K562 (cell line): ENCODE results near the gene NPAS2. TPM values are rescaled to one million over a fixed set of nuclear protein-coding genes. Genes with fewer than 3 reads are reported as not detected.

Experiments
- ATAC-seq: fragments of 200-7000 bp; cut with Tn5 transposase; 3 replicates; pipeline ENCODE4 v1.9.1; 2020; ENCODE audit warnings: moderate library complexity
- BruUV-seq: library from RNA; stranded (reverse); fragments of 400-500 nt; replicated peaks from 2 replicates; lab custom pipeline; 2021; lab: Mats Ljungman, UMichigan
- CTCF ChIA-PET: fragments of 300-600 bp; formaldehyde crosslinking; extraction: SDS; loops from one replicate; lab custom pipeline; 2021; ENCODE audit warnings: low intra/inter-chr PET ratio; lab: Yijun Ruan, JAX
- POLR2A ChIA-PET: fragments of 300-600, 350-650 bp; sonication (Branson Sonifier 250); formaldehyde crosslinking; extraction: SDS; loops from one replicate; lab custom pipeline; 2021; ENCODE audit warnings: antibody characterized with exemption, inconsistent platforms; lab: Yijun Ruan, JAX
- DNase-seq, 4 experiments: peaks; one replicate each; pipeline versions ENCODE4 v3.0.0 to v3.0.0-alpha.2; 2011 to 2018; ENCODE audit warnings: low spot score in 3 of 4, mixed read lengths in 3 of 4; ENCODE audit errors: extremely low read depth in 1 of 4
- FAIRE-seq: peaks from 2 replicates; lab custom pipeline; 2011; peaks lifted over from hg19 to GRCh38; lab: Jason Lieb, UNC
- H2AFZ ChIP-seq: 2 replicates; pipeline ENCODE4 v1.6.0; 2011; ENCODE audit warnings: low read depth, low read length, control low read depth, inconsistent platforms
- H3K27ac ChIP-seq: fragments of 200-600 bp; 3 replicates; pipeline ENCODE4 v1.8.0; 2011; ENCODE audit warnings: low read depth, mild to moderate bottlenecking, control low read depth, inconsistent platforms, low read length, moderate library complexity, mixed read lengths; ENCODE audit errors: extremely low read depth
- H3K27me3 ChIP-seq, 2 experiments: fragments of 300-600 bp in 1 of 2; 2 replicates in 1 of 2; 3 replicates in 1 of 2; pipeline versions ENCODE4 v1.6.0 to v1.8.0; 2011; ENCODE audit warnings: inconsistent platforms in 2 of 2, low read length in 2 of 2, mild to moderate bottlenecking in 1 of 2, mixed read lengths in 1 of 2, moderate library complexity in 1 of 2; ENCODE audit not compliant: control insufficient read depth in 2 of 2, insufficient read depth in 2 of 2
- H3K36me3 ChIP-seq: fragments of 300-600 bp; 3 replicates; pipeline ENCODE4 v1.8.0; 2011; ENCODE audit warnings: mild to moderate bottlenecking, low read length, inconsistent platforms; ENCODE audit not compliant: control insufficient read depth, insufficient read depth
- H3K4me1 ChIP-seq, 2 experiments: fragments of 200-600 bp in 1 of 2; replicated peaks in 1 of 2; 2 replicates in 1 of 2; 3 replicates in 1 of 2; pipeline versions ENCODE4 v1.5.1 to v1.8.0; 2011; ENCODE audit warnings: inconsistent platforms in 2 of 2, low read length in 2 of 2, mild to moderate bottlenecking in 1 of 2, mixed read lengths in 1 of 2, moderate library complexity in 1 of 2; ENCODE audit not compliant: control insufficient read depth in 2 of 2, insufficient read depth in 2 of 2
- H3K4me2 ChIP-seq: 2 replicates; pipeline ENCODE4 v1.6.1; 2011; ENCODE audit warnings: low read length, control low read depth, inconsistent platforms, mixed read lengths; ENCODE audit not compliant: insufficient read depth
- H3K4me3 ChIP-seq: fragments of 200-600 bp; sonication (generic), shearing (Covaris generic); 2 replicates; pipeline ENCODE4 v1.5.1; 2016; ENCODE audit warnings: control low read depth, inconsistent platforms
- H3K79me2 ChIP-seq: fragments of 200-600 bp; 3 replicates; pipeline ENCODE4 v1.8.0; 2011; ENCODE audit warnings: low read length, inconsistent platforms; ENCODE audit not compliant: control insufficient read depth, insufficient read depth
- H3K9ac ChIP-seq, 2 experiments: 2 replicates each; pipeline versions ENCODE4 v1.6.0 to v1.6.1; 2011; ENCODE audit warnings: low read depth in 2 of 2, low read length in 2 of 2, control low read depth in 1 of 2, inconsistent platforms in 1 of 2, mild to moderate bottlenecking in 1 of 2, mixed read lengths in 1 of 2; ENCODE audit not compliant: insufficient read depth in 1 of 2
- H3K9me1 ChIP-seq: one replicate; pipeline ENCODE4 v1.6.0; 2011; ENCODE audit warnings: inconsistent platforms, mild to moderate bottlenecking, low read length, moderate library complexity; ENCODE audit not compliant: control insufficient read depth, insufficient read depth
- H3K9me3 ChIP-seq: replicated peaks from 2 replicates; pipeline ENCODE4 v1.5.1; 2011; ENCODE audit warnings: low read depth, low read length, inconsistent platforms; ENCODE audit not compliant: control insufficient read depth, insufficient read depth
- H4K20me1 ChIP-seq: replicated peaks from 2 replicates; pipeline ENCODE4 v1.6.1; 2011; ENCODE audit warnings: low read length, inconsistent platforms, mixed read lengths; ENCODE audit not compliant: control insufficient read depth, insufficient read depth
- FOSL1 ChIP-seq: fragments of 200-800 bp; sonication (Bioruptor generic); conservative IDR thresholded peaks from 2 replicates; pipeline ENCODE4 v1.6.1; 2016; ENCODE audit warnings: missing genetic modification characterization, missing compliant biosample characterization
- FOXA3 ChIP-seq, 2 experiments: fragments of 450-650 bp in 1 of 2; sonication (generic) in 1 of 2; formaldehyde crosslinking; IDR thresholded peaks in 1 of 2; conservative IDR thresholded peaks in 1 of 2; 2 replicates each; pipeline versions ENCODE4 v1.4.0 to v1.8.0; 2020 to 2022; ENCODE audit warnings: mild to moderate bottlenecking in 2 of 2, missing genetic modification reagents in 1 of 2
- GATAD2A ChIP-seq: fragments of 450-650 bp; IDR thresholded peaks from 2 replicates; pipeline ENCODE4 v1.6.1; 2017
- KLF16 ChIP-seq: IDR thresholded peaks from 2 replicates; pipeline ENCODE4 v1.6.1; 2016; ENCODE audit warnings: antibody characterized with exemption
- NONO ChIP-seq, 2 experiments: fragments of 200-400 bp in 1 of 2; fragments of 450-650 bp in 1 of 2; formaldehyde crosslinking in 1 of 2; IDR thresholded peaks; 2 replicates each; pipeline ENCODE4 v1.6.1; 2017; ENCODE audit warnings: low read depth in 2 of 2, mild to moderate bottlenecking in 2 of 2, moderate library complexity in 2 of 2, low read length in 1 of 2
- PCBP1 ChIP-seq: fragments of 200-400 bp; formaldehyde crosslinking; IDR thresholded peaks from 2 replicates; pipeline ENCODE4 v1.6.1; 2018; ENCODE audit warnings: mild to moderate bottlenecking, low read depth, low read length; ENCODE audit not compliant: poor library complexity, severe bottlenecking
- POLR2G ChIP-seq: fragments of 200-400 bp; formaldehyde crosslinking; IDR thresholded peaks from 2 replicates; pipeline ENCODE4 v1.6.1; 2017; ENCODE audit warnings: low read depth, mild to moderate bottlenecking, antibody characterized with exemption, low read length, moderate library complexity
- RBM17 ChIP-seq: fragments of 200-400 bp; formaldehyde crosslinking; IDR thresholded peaks from 2 replicates; pipeline ENCODE4 v1.6.1; 2017; ENCODE audit warnings: low read depth, mild to moderate bottlenecking, low read length, borderline replicate concordance
- TCF7 ChIP-seq: sonication (generic); IDR thresholded peaks from 2 replicates; pipeline ENCODE4 v1.6.1; 2016; ENCODE audit warnings: antibody characterized with exemption, borderline replicate concordance
- TRIM24 ChIP-seq, 2 experiments: fragments of 450-650 bp; IDR thresholded peaks; 2 replicates each; pipeline ENCODE4 v1.6.1; 2016
- WGBS: fragments of 100-300 bp; shearing (Covaris generic); methylation state at CpG from one replicate; pipeline ENCODE4 v1.1.6; 2016; ENCODE audit warnings: low coverage, mixed read lengths; ENCODE audit not compliant: insufficient coverage; ENCODE audit errors: missing lambda C conversion rate; 5-methylcytosine and 5-hydroxymethylcytosine counted together
- in situ Hi-C: fragments of 300-500 bp; cut with MboI; formaldehyde crosslinking; loops from 4 replicates; pipeline ENCODE4 v1.15.0; 2018; ENCODE audit warnings: inconsistent platforms, mixed read lengths
- intact Hi-C: fragments of 100-400 bp; cut with micrococcal nuclease; formaldehyde crosslinking; loops from 2 replicates; pipeline ENCODE4 v1.14.2; 2022
- polyA plus RNA-seq, 8 experiments: library from polyadenylated mRNA; depleted of rRNA in 4 of 8; stranded (reverse) in 5 of 8; unstranded in 3 of 8; fragments of >200 nt; fragmentation: Nextera tagmentation in 2 of 8; fragmentation: Illumina TruSeq in 1 of 8; extraction: Ambion mirVana in 2 of 8; extraction: Trizol in 1 of 8; gene quantifications; 2 replicates each; pipeline versions ENCODE4 v1.2.1 to v1.2.3, GENCODE V29; 2011 to 2014; ENCODE audit warnings: inconsistent platforms in 1 of 8, missing spikeins in 1 of 8
- total RNA-seq, 7 experiments: library from RNA; depleted of rRNA in 6 of 7; stranded (reverse); fragments of >200 nt in 6 of 7; fragmentation: Illumina TruSeq in 2 of 7; extraction: Trizol in 2 of 7; gene quantifications; 2 replicates each; pipeline versions ENCODE4 v1.2.1 to v1.2.3, GENCODE V29; 2011 to 2021; ENCODE audit warnings: low replicate concordance in 1 of 7
- TF ChIP-seq, protein P1 (sequence below), 2 experiments: fragments of 450-650 bp; IDR thresholded peaks; 2 replicates each; pipeline ENCODE4 v1.6.1; 2016
- TF ChIP-seq, protein P2 (sequence below): fragments of 450-650 bp; formaldehyde crosslinking; IDR thresholded peaks from 2 replicates; pipeline ENCODE4 v1.4.0; 2022; ENCODE audit warnings: missing genetic modification characterization
- TF ChIP-seq, protein P3 (sequence below): fragments of 450-650 bp; formaldehyde crosslinking; IDR thresholded peaks from 2 replicates; pipeline ENCODE4 v1.4.0; 2020; ENCODE audit warnings: mild to moderate bottlenecking
- TF ChIP-seq, protein P4 (sequence below): fragments of 250-450 bp; sonication (Bioruptor Pico); IDR thresholded peaks from 2 replicates; pipeline ENCODE4 v1.8.0; 2022; ENCODE audit warnings: moderate library complexity, mild to moderate bottlenecking, inconsistent platforms
- TF ChIP-seq, protein P5 (sequence below): fragments of 450-650 bp; conservative IDR thresholded peaks from 2 replicates; pipeline ENCODE4 v1.6.1; 2016; ENCODE audit warnings: missing genetic modification characterization, low read depth, mild to moderate bottlenecking, missing compliant biosample characterization, moderate library complexity

Gene NPAS2
- total and polyA plus RNA-seq, 9 of the 15 experiments (the other 6 are each of a cell fraction or from before 2014, with no cell fraction given) = 0.06 to 0.29 (median 0.07) TPM; not detected in 5

DNA sequence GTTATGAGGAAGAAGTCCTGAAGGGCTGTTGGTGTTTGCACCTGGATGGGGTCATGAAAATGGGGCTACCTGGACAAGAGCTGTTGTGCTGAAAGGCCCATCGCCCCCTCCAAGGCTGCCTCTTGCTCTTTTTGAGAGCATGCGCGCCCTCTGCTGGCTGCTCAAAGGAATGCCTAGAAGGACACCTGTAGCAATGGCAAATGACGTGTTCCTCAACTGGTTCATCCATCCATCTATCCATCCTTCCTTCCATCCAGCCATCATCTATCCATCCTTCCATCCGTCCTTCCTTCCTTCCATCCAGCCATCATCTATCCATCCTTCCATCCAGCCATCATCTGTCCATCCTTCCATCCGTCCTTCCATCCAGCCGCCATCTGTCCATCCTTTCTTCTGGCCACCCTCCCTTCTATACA lies 165.0 kb downstream of the NPAS2 start:
- BruUV-seq = no TSS peak
- no peak overlapping the region for H2AFZ ChIP-seq
- H3K27me3 ChIP-seq = peaks cover 16 to 54% of the 10 kb centered on the region in 2 experiments
- ChIA-PET POLR2A (interaction anchor here (0.6 kb wide), 1 partner anchor 17 kb away, joined by 3 read pairs; the partner anchor contains the start of gene RPL31), CTCF (interaction anchor here (0.6 to 2.3 kb wide), 14 partner anchors 32 to 1357 kb away, joined by 3 to 11 read pairs (median 3); no protein-coding TSS in a partner anchor)
- FAIRE-seq (peak; percentile 88), DNase-seq (peak; percentile 73 to 82 (median 74)), ATAC-seq (peak; percentile 96)
- H4K20me1 ChIP-seq = peaks cover 7% of the 10 kb centered on the region; the same call in 1 of the 2 replicates
- in situ Hi-C loops = no loop called here
- no peaks in the 10 kb centered on the region for H3K36me3 ChIP-seq
- H3K9me1 ChIP-seq = no peaks in the 10 kb centered on the region
- H3K9ac ChIP-seq = no peak overlapping the region
- no peaks in the 10 kb centered on the region for H3K79me2 ChIP-seq
- H3K4me1 ChIP-seq = 0 out of 5 replicates have a peak, but pooled peaks cover 0 to 4% of the 10 kb centered on the region in 2 experiments
- no peaks in the 10 kb centered on the region for H3K9me3 ChIP-seq
- H3K4me2 ChIP-seq = no peak overlapping the region
- no peak overlapping the region for H3K27ac ChIP-seq
- no peak overlapping the region for H3K4me3 ChIP-seq
- intact Hi-C loops = loop anchor here (1.0 to 10.0 kb wide), 5 partner anchors 96 to 560 kb away; partner anchors contain the start of gene NPAS2
- 3% methylated on average over 6 of the region's 7 CpGs for WGBS
- TF ChIP-seq, protein P1, sequence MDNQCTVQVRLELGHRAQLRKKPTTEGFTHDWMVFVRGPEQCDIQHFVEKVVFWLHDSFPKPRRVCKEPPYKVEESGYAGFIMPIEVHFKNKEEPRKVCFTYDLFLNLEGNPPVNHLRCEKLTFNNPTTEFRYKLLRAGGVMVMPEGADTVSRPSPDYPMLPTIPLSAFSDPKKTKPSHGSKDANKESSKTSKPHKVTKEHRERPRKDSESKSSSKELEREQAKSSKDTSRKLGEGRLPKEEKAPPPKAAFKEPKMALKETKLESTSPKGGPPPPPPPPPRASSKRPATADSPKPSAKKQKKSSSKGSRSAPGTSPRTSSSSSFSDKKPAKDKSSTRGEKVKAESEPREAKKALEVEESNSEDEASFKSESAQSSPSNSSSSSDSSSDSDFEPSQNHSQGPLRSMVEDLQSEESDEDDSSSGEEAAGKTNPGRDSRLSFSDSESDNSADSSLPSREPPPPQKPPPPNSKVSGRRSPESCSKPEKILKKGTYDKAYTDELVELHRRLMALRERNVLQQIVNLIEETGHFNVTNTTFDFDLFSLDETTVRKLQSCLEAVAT (IDR thresholded peaks at IDR 0.05) = peak; percentile 26 to 37; a peak in 1 of 4 replicates
- TF ChIP-seq POLR2G = no peak
- 0 out of 4 replicates have a peak, but pooled peaks of 1 of the 2 experiments have one; percentile 11 for TF ChIP-seq TRIM24 (IDR thresholded peaks at IDR 0.05)
- TF ChIP-seq GATAD2A = no peak
- TF ChIP-seq, protein P2, sequence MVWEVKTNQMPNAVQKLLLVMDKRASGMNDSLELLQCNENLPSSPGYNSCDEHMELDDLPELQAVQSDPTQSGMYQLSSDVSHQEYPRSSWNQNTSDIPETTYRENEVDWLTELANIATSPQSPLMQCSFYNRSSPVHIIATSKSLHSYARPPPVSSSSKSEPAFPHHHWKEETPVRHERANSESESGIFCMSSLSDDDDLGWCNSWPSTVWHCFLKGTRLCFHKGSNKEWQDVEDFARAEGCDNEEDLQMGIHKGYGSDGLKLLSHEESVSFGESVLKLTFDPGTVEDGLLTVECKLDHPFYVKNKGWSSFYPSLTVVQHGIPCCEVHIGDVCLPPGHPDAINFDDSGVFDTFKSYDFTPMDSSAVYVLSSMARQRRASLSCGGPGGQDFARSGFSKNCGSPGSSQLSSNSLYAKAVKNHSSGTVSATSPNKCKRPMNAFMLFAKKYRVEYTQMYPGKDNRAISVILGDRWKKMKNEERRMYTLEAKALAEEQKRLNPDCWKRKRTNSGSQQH (CRISPR knock-in tag) = 0 out of 2 replicates have a peak, but pooled peaks have one; percentile 44
- TF ChIP-seq NONO (IDR thresholded peaks at IDR 0.05; ENCODE audit: low read depth in 2 of 2, low read length in 1 of 2) = no peak
- TF ChIP-seq, protein P3, sequence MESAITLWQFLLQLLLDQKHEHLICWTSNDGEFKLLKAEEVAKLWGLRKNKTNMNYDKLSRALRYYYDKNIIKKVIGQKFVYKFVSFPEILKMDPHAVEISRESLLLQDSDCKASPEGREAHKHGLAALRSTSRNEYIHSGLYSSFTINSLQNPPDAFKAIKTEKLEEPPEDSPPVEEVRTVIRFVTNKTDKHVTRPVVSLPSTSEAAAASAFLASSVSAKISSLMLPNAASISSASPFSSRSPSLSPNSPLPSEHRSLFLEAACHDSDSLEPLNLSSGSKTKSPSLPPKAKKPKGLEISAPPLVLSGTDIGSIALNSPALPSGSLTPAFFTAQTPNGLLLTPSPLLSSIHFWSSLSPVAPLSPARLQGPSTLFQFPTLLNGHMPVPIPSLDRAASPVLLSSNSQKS (CRISPR knock-in tag) = no peak
- TF ChIP-seq PCBP1 = no peak
- no peak for TF ChIP-seq KLF16
- TF ChIP-seq, protein P4, sequence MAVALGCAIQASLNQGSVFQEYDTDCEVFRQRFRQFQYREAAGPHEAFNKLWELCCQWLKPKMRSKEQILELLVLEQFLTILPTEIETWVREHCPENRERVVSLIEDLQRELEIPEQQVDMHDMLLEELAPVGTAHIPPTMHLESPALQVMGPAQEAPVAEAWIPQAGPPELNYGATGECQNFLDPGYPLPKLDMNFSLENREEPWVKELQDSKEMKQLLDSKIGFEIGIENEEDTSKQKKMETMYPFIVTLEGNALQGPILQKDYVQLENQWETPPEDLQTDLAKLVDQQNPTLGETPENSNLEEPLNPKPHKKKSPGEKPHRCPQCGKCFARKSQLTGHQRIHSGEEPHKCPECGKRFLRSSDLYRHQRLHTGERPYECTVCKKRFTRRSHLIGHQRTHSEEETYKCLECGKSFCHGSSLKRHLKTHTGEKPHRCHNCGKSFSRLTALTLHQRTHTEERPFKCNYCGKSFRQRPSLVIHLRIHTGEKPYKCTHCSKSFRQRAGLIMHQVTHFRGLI (CRISPR knock-in tag) = no peak
- no peak for TF ChIP-seq TCF7
- TF ChIP-seq RBM17 = no peak
- no peak for TF ChIP-seq FOXA3 (CRISPR knock-in tag; conservative IDR thresholded peaks at IDR 0.05 in 1 of 2, IDR thresholded peaks at IDR 0.05 in 1 of 2)
- TF ChIP-seq, protein P5, sequence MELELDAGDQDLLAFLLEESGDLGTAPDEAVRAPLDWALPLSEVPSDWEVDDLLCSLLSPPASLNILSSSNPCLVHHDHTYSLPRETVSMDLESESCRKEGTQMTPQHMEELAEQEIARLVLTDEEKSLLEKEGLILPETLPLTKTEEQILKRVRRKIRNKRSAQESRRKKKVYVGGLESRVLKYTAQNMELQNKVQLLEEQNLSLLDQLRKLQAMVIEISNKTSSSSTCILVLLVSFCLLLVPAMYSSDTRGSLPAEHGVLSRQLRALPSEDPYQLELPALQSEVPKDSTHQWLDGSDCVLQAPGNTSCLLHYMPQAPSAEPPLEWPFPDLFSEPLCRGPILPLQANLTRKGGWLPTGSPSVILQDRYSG (tag) = no peak
- no peak for TF ChIP-seq FOSL1 (tag)
